Measurements from ENCODE around the gene CMIP.

CMIP gene

GRCh38 chr16:81692021-81692420 lies 247.4 kb downstream of the CMIP start:
- Histone ChIP-seq H3K14ac (ENCODE audit: low read length) (no peak overlapping the region), H4K12ac (ENCODE audit: low read depth, low read length) (no peak overlapping the region), H4K8ac (ENCODE audit: low read depth, low read length) (no peak overlapping the region), H3K36me3 (ENCODE audit: control insufficient read depth in 1 of 2, insufficient read depth in 2 of 2, low read length in 2 of 2) (peaks cover 47 to 58% of the 10 kb centered on the region in 2 experiments), H4K91ac (ENCODE audit: low read depth, low read length) (no peak overlapping the region), H3K4me2 (ENCODE audit: low read length) (no peak overlapping the region), H3K9ac (ENCODE audit: low read length) (no peak overlapping the region), H3K79me1 (ENCODE audit: low read length) (peaks cover 3% of the 10 kb centered on the region), H2AFZ (ENCODE audit: insufficient read depth, low read length, poor library complexity) (no peak overlapping the region), H2BK5ac (ENCODE audit: low read depth, low read length, poor library complexity) (no peak overlapping the region), H3K27ac (ENCODE audit: low read depth, low read length) (no peak overlapping the region), H3K9me3 (ENCODE audit: insufficient read depth, low read depth, low read length) (peaks cover 5% of the 10 kb centered on the region), H2BK12ac (ENCODE audit: low read length) (no peak overlapping the region), H3K18ac (ENCODE audit: low read length) (no peak overlapping the region), H3K79me2 (ENCODE audit: control insufficient read depth, insufficient read depth, low read length, poor library complexity) (no peaks in the 10 kb centered on the region), H2BK120ac (ENCODE audit: insufficient read depth, low read length, poor library complexity) (no peak overlapping the region), H3K27me3 (ENCODE audit: insufficient read depth, low read length) (no peaks in the 10 kb centered on the region), H2AK5ac (ENCODE audit: low read length) (no peak overlapping the region), H3K4me3 (ENCODE audit: low read depth, low read length) (no peak overlapping the region), H3K4me1 (ENCODE audit: control insufficient read depth in 1 of 2, insufficient read depth in 2 of 2, low read length in 2 of 2) (peaks cover 0 to 5% of the 10 kb centered on the region in 2 experiments), H3K4ac (ENCODE audit: low read depth, low read length) (no peak overlapping the region), H3K23ac (ENCODE audit: low read length) (no peak overlapping the region)
- WGBS (ENCODE audit: extremely low coverage, insufficient coverage, insufficient read length): no CpG with 5 or more reads among the region's 16 CpGs
- no peak for DNase-seq

GRCh38 chr16:81692571-81692970 lies 248.0 kb downstream of the CMIP start:
- peaks cover 5% of the 10 kb centered on the region for H3K9me3 ChIP-seq (ENCODE audit: insufficient read depth, low read depth, low read length)
- H4K12ac ChIP-seq (ENCODE audit: low read depth, low read length): no peak overlapping the region
- DNase-seq: no peak
- H3K9ac ChIP-seq (ENCODE audit: low read length): no peak overlapping the region
- H3K27ac ChIP-seq (ENCODE audit: low read depth, low read length): no peak overlapping the region
- no peak overlapping the region for H2AFZ ChIP-seq (ENCODE audit: insufficient read depth, low read length, poor library complexity)
- H2BK5ac ChIP-seq (ENCODE audit: low read depth, low read length, poor library complexity): no peak overlapping the region
- no peaks in the 10 kb centered on the region for H3K27me3 ChIP-seq (ENCODE audit: insufficient read depth, low read length)
- peaks cover 3% of the 10 kb centered on the region for H3K79me1 ChIP-seq (ENCODE audit: low read length)
- peak overlapping the region; percentile 22 for H3K14ac ChIP-seq (ENCODE audit: low read length)
- peak overlapping the region; percentile 25 for H2BK120ac ChIP-seq (ENCODE audit: insufficient read depth, low read length, poor library complexity)
- H3K36me3 ChIP-seq (ENCODE audit: control insufficient read depth in 1 of 2, insufficient read depth in 2 of 2, low read length in 2 of 2): peaks cover 47 to 61% of the 10 kb centered on the region in 2 experiments
- WGBS (ENCODE audit: extremely low coverage, insufficient coverage, insufficient read length): no CpG with 5 or more reads among the region's 15 CpGs
- H3K4me2 ChIP-seq (ENCODE audit: low read length): no peak overlapping the region
- H3K4me1 ChIP-seq (ENCODE audit: control insufficient read depth in 1 of 2, insufficient read depth in 2 of 2, low read length in 2 of 2): peaks cover 0 to 5% of the 10 kb centered on the region in 2 experiments
- H3K23ac ChIP-seq (ENCODE audit: low read length): no peak overlapping the region
- H3K79me2 ChIP-seq (ENCODE audit: control insufficient read depth, insufficient read depth, low read length, poor library complexity): no peaks in the 10 kb centered on the region
- H3K4ac ChIP-seq (ENCODE audit: low read depth, low read length): no peak overlapping the region
- H4K91ac ChIP-seq (ENCODE audit: low read depth, low read length): peak overlapping the region; percentile 1
- no peak overlapping the region for H3K4me3 ChIP-seq (ENCODE audit: low read depth, low read length)
- no peak overlapping the region for H2AK5ac ChIP-seq (ENCODE audit: low read length)
- peak overlapping the region; percentile 30 for H4K8ac ChIP-seq (ENCODE audit: low read depth, low read length)
- H3K18ac ChIP-seq (ENCODE audit: low read length): no peak overlapping the region
- no peak overlapping the region for H2BK12ac ChIP-seq (ENCODE audit: low read length)

GRCh38 chr16:81693041-81693743 lies 248.6 kb downstream of the CMIP start:
- Histone ChIP-seq H3K18ac (ENCODE audit: low read length) (no peak overlapping the region), H2BK12ac (ENCODE audit: low read length) (no peak overlapping the region)
- no CpG with 5 or more reads among the region's 28 CpGs for WGBS (ENCODE audit: extremely low coverage, insufficient coverage, insufficient read length)

GRCh38 chr16:81693744-81694303 lies 249.2 kb downstream of the CMIP start:
- no peak overlapping the region for H2BK120ac ChIP-seq (ENCODE audit: insufficient read depth, low read length, poor library complexity)
- H4K12ac ChIP-seq (ENCODE audit: low read depth, low read length): no peak overlapping the region
- no peak overlapping the region for H2BK12ac ChIP-seq (ENCODE audit: low read length)
- H3K14ac ChIP-seq (ENCODE audit: low read length): no peak overlapping the region
- no peak overlapping the region for H4K8ac ChIP-seq (ENCODE audit: low read depth, low read length)
- H3K4me2 ChIP-seq (ENCODE audit: low read length): no peak overlapping the region
- H3K4me3 ChIP-seq (ENCODE audit: low read depth, low read length): no peak overlapping the region
- no peak overlapping the region for H4K91ac ChIP-seq (ENCODE audit: low read depth, low read length)
- WGBS (ENCODE audit: extremely low coverage, insufficient coverage, insufficient read length): no CpG with 5 or more reads among the region's 9 CpGs
- no peaks in the 10 kb centered on the region for H3K27me3 ChIP-seq (ENCODE audit: insufficient read depth, low read length)
- no peak overlapping the region for H2BK5ac ChIP-seq (ENCODE audit: low read depth, low read length, poor library complexity)
- no peak overlapping the region for H2AK5ac ChIP-seq (ENCODE audit: low read length)
- no peak overlapping the region for H3K23ac ChIP-seq (ENCODE audit: low read length)
- no peaks in the 10 kb centered on the region for H3K79me2 ChIP-seq (ENCODE audit: control insufficient read depth, insufficient read depth, low read length, poor library complexity)
- no peak overlapping the region for H3K18ac ChIP-seq (ENCODE audit: low read length)
- no peak overlapping the region for H3K9ac ChIP-seq (ENCODE audit: low read length)
- peaks cover 0 to 5% of the 10 kb centered on the region in 2 experiments for H3K4me1 ChIP-seq (ENCODE audit: control insufficient read depth in 1 of 2, insufficient read depth in 2 of 2, low read length in 2 of 2)
- no peak overlapping the region for H2AFZ ChIP-seq (ENCODE audit: insufficient read depth, low read length, poor library complexity)
- H3K79me1 ChIP-seq (ENCODE audit: low read length): peaks cover 3% of the 10 kb centered on the region
- no peak overlapping the region for H3K27ac ChIP-seq (ENCODE audit: low read depth, low read length)
- no peak overlapping the region for H3K4ac ChIP-seq (ENCODE audit: low read depth, low read length)
- H3K9me3 ChIP-seq (ENCODE audit: insufficient read depth, low read depth, low read length): peaks cover 5% of the 10 kb centered on the region
- peak; percentile 95 to 96 for DNase-seq
- H3K36me3 ChIP-seq (ENCODE audit: control insufficient read depth in 1 of 2, insufficient read depth in 2 of 2, low read length in 2 of 2): peaks cover 57 to 66% of the 10 kb centered on the region in 2 experiments

More at GRCh38 chr16:81693041-81693743, 248.6 kb downstream of the CMIP start:
- Histone ChIP-seq H3K4me1 (ENCODE audit: control insufficient read depth in 1 of 2, insufficient read depth in 2 of 2, low read length in 2 of 2) (peaks cover 0 to 5% of the 10 kb centered on the region in 2 experiments), H2BK120ac (ENCODE audit: insufficient read depth, low read length, poor library complexity) (no peak overlapping the region), H3K27ac (ENCODE audit: low read depth, low read length) (no peak overlapping the region), H2AK5ac (ENCODE audit: low read length) (no peak overlapping the region), H3K14ac (ENCODE audit: low read length) (no peak overlapping the region), H3K4me2 (ENCODE audit: low read length) (no peak overlapping the region), H3K4me3 (ENCODE audit: low read depth, low read length) (no peak overlapping the region), H2AFZ (ENCODE audit: insufficient read depth, low read length, poor library complexity) (no peak overlapping the region), H3K9me3 (ENCODE audit: insufficient read depth, low read depth, low read length) (peaks cover 5% of the 10 kb centered on the region), H3K9ac (ENCODE audit: low read length) (no peak overlapping the region), H2BK5ac (ENCODE audit: low read depth, low read length, poor library complexity) (no peak overlapping the region), H4K91ac (ENCODE audit: low read depth, low read length) (no peak overlapping the region), H3K27me3 (ENCODE audit: insufficient read depth, low read length) (no peaks in the 10 kb centered on the region), H3K4ac (ENCODE audit: low read depth, low read length) (no peak overlapping the region), H3K79me2 (ENCODE audit: control insufficient read depth, insufficient read depth, low read length, poor library complexity) (no peaks in the 10 kb centered on the region), H3K79me1 (ENCODE audit: low read length) (peaks cover 3% of the 10 kb centered on the region), H4K12ac (ENCODE audit: low read depth, low read length) (no peak overlapping the region), H4K8ac (ENCODE audit: low read depth, low read length) (no peak overlapping the region), H3K23ac (ENCODE audit: low read length) (no peak overlapping the region), H3K36me3 (ENCODE audit: control insufficient read depth in 1 of 2, insufficient read depth in 2 of 2, low read length in 2 of 2) (peaks cover 53 to 61% of the 10 kb centered on the region in 2 experiments)
- peak; percentile 64 to 70 for DNase-seq

All from trophoblast cell (in vitro differentiated cells and primary cell).